GM12874 (cell line): ENCODE results near the gene SLC39A3.

Experiments used
- CTCF ChIP-seq: IDR thresholded peaks from 2 replicates; pipeline ENCODE4 v1.5.1; 2011; ENCODE audit warnings: low read depth, mild to moderate bottlenecking, control low read depth, low read length, moderate library complexity; ENCODE audit not compliant: insufficient read depth

Gene SLC39A3

GRCh38 chr19:2685204-2685704 is 54.6 kb downstream of the SLC39A3 start:
- TF ChIP-seq CTCF, result no peak

- TF ChIP-seq CTCF, result no peak
These were observed 56.3 kb downstream of the SLC39A3 start for GRCh38 chr19:2683430-2684003.
